Skeletal muscle satellite cell (primary cell): ENCODE data around the gene CFAP107.
"Not testable (repeated sequence)": the region's sequence is repeated elsewhere in the genome, so short reads cannot be mapped to it uniquely, and the experiment has no call there.

Source experiments
- H3K27me3 ChIP-seq: 2 replicates; pipeline ENCODE4 v1.7.0; 2013; ENCODE audit warnings: low read length; ENCODE audit not compliant: control insufficient read depth, insufficient read depth
- H3K36me3 ChIP-seq: 2 replicates; pipeline ENCODE4 v1.7.0; 2013; ENCODE audit warnings: mild to moderate bottlenecking, control low read depth, low read length; ENCODE audit not compliant: insufficient read depth
- H3K4me1 ChIP-seq: 2 replicates; pipeline ENCODE4 v1.7.0; 2013; ENCODE audit warnings: low read length; ENCODE audit not compliant: control insufficient read depth, insufficient read depth
- H3K4me2 ChIP-seq: 2 replicates; pipeline ENCODE4 v1.7.0; 2013; ENCODE audit warnings: mild to moderate bottlenecking, low read length
- H3K4me3 ChIP-seq: 2 replicates; pipeline ENCODE4 v1.7.0; 2013; ENCODE audit warnings: low read length
- H3K9ac ChIP-seq: 2 replicates; pipeline ENCODE4 v1.7.0; 2013; ENCODE audit warnings: mild to moderate bottlenecking, low read depth, low read length, moderate library complexity
- H3K9me3 ChIP-seq: replicated peaks from 2 replicates; pipeline ENCODE4 v1.7.0; 2013; ENCODE audit warnings: mild to moderate bottlenecking, control low read depth, low read length

CFAP107 gene

DNA sequence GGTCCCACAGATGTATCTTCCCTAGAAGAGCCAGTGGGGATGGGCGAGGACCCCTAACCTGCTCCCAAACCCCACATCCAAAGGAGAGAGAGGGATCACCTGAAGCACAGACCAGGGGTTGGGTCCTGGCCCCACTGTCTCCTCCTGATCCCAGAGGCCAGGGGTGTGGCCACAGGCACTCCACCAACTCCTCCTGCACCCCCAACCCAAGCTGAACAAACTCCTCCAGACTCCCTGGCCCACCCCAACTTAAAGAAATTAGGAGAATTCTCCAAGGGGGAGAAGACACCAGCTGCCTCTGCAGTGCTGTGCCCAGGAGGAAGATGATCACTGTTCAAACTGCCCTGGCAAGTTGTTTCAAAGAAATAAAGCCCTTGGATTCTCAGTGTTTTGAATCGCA, 23.0 kb downstream of the CFAP107 start:
- Histone ChIP-seq H3K9me3 (no peaks in the 10 kb centered on the region), H3K9ac (no peak overlapping the region), H3K4me2 (no peak overlapping the region), H3K4me1 (no peaks in the 10 kb centered on the region), H3K36me3 (no peaks in the 10 kb centered on the region), H3K4me3 (no peak overlapping the region), H3K27me3 (no peaks in the 10 kb centered on the region)

DNA sequence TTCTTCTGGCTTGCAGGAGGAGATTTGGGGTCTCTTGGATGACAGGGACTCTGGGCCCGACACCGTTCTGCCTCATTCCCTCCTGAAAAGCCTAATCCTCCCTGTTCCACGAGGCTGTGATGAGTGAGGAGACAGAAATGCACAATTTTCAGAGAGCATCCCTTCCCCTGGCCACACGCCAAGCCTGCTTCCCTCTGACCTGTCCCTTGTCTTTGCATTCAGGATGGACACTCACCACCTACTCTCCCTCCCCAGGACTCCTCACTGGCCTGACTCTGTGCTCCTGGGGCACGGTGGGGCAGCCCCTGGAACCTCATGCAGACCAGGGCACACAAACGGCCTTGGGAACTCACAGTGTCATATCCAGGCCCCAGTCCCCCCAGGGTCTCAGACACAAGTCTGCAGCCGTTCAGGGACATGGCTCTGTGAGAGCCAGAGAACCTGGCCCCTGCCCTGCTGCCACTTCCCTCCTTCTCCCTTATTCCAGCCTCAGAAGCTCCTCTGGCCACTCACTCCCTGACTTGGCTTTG, 24.0 kb downstream of the CFAP107 start:
- H3K4me2 ChIP-seq: no peak overlapping the region
- no peaks in the 10 kb centered on the region for H3K9me3 ChIP-seq
- no peak overlapping the region for H3K4me3 ChIP-seq
- H3K27me3 ChIP-seq: no peaks in the 10 kb centered on the region
- H3K9ac ChIP-seq: no peak overlapping the region
- H3K4me1 ChIP-seq: no peaks in the 10 kb centered on the region
- H3K36me3 ChIP-seq: no peaks in the 10 kb centered on the region

DNA sequence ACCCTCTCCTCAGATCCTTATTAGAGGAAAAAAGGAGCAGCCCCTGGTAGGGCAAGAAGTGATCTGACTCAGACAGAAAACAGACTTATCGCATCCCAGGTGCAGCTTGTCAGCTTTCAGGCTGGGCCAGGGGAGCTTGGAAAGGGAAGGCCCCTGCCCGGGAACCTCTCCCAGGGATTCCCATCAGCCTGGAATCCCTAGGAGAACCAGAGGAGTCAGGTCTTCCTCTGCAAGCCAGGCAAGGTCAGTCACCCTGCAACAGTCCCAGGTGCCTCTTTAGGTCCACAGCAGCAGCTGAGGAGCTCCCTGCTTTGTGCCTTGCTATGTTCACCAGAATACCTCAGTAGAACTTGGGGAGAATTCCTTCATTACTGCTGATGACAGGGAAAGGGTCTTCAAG, 24.6 kb downstream of the CFAP107 start:
- Histone ChIP-seq H3K27me3 (no peaks in the 10 kb centered on the region), H3K4me1 (no peaks in the 10 kb centered on the region), H3K4me3 (no peak overlapping the region), H3K36me3 (no peaks in the 10 kb centered on the region), H3K4me2 (no peak overlapping the region), H3K9me3 (peaks cover 3% of the 10 kb centered on the region), H3K9ac (no peak overlapping the region)

GRCh38 chr1:12771186-12771585, 25.2 kb downstream of the CFAP107 start:
- no peak overlapping the region for H3K9ac ChIP-seq
- H3K27me3 ChIP-seq: no peaks in the 10 kb centered on the region
- no peak overlapping the region for H3K4me2 ChIP-seq
- no peaks in the 10 kb centered on the region for H3K4me1 ChIP-seq
- H3K4me3 ChIP-seq: no peak overlapping the region
- no peaks in the 10 kb centered on the region for H3K36me3 ChIP-seq
- H3K9me3 ChIP-seq: peaks cover 3% of the 10 kb centered on the region

- H3K4me3 ChIP-seq: no peak overlapping the region
- no peaks in the 10 kb centered on the region for H3K36me3 ChIP-seq
- H3K4me2 ChIP-seq: no peak overlapping the region
- no peaks in the 10 kb centered on the region for H3K4me1 ChIP-seq
- no peaks in the 10 kb centered on the region for H3K27me3 ChIP-seq
- peaks cover 7% of the 10 kb centered on the region for H3K9me3 ChIP-seq
- no peak overlapping the region for H3K9ac ChIP-seq
Measured at GRCh38 chr1:12772520-12772919, 26.5 kb downstream of the CFAP107 start.

- Histone ChIP-seq H3K27me3 (no peaks in the 10 kb centered on the region), H3K9me3 (peaks cover 7% of the 10 kb centered on the region), H3K4me3 (no peak within 1 kb of the TSS), H3K36me3 (no peaks in the 10 kb centered on the region), H3K4me2 (no peak within 1 kb of the TSS), H3K9ac (no peak within 1 kb of the TSS), H3K4me1 (no peaks in the 10 kb centered on the region)
Measured at GRCh38 chr1:12773438-12773837, 27.4 kb downstream of the CFAP107 start, which contains the start of gene PRAMEF12. PRAMEF12 (plus strand) TSS chr1:12773738; CDS start chr1:12774868, 1,130 bp downstream.

DNA sequence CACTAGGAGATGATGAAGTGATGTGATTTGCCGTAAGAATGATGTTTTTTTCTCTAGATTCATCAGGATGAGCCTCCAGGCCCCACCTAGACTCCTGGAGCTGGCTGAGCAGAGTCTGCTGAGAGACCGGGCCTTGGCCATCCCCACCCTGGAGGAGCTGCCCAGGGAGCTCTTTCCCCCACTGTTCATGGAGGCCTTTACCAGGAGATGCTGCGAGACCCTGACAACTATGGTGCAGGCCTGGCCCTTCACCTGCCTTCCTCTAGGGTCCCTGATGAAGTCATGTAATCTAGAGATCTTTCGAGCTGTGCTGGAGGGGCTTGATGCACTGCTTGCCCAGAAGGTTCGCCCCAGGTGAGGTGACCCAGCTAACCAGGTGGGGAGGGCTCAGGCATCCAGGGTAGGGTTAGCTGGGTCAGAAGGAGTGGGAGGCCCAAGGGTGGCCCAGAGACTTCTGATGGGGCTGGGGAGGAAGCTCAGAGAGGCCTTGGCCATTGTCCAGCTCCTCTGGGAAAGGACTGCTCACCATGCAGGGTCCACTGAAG, 28.9 kb downstream of the CFAP107 start:
- no peaks in the 10 kb centered on the region for H3K27me3 ChIP-seq
- peaks cover 11% of the 10 kb centered on the region for H3K9me3 ChIP-seq
- no peaks in the 10 kb centered on the region for H3K36me3 ChIP-seq
- H3K9ac ChIP-seq: no peak overlapping the region
- no peaks in the 10 kb centered on the region for H3K4me1 ChIP-seq
- no peak overlapping the region for H3K4me3 ChIP-seq
- H3K4me2 ChIP-seq: no peak overlapping the region

DNA sequence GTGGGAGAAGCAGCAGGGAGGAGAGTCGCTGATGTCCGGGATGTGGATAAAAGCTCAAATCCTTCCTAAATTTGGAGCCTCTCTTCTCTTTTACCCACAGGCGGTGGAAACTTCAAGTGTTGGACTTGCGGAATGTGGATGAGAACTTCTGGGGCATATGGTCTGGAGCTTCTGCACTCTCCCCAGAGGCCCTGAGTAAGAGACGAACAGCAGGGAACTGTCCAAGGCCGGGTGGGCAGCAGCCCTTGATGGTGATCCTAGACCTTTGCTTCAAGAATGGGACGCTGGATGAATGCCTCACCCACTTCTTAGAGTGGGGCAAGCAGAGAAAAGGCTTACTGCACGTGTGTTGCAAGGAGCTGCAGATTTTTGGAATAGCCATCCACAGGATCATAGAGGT, 29.4 kb downstream of the CFAP107 start:
- H3K4me2 ChIP-seq: no peak overlapping the region
- peaks cover 11% of the 10 kb centered on the region for H3K9me3 ChIP-seq
- no peaks in the 10 kb centered on the region for H3K27me3 ChIP-seq
- H3K36me3 ChIP-seq: no peaks in the 10 kb centered on the region
- no peak overlapping the region for H3K9ac ChIP-seq
- no peaks in the 10 kb centered on the region for H3K4me1 ChIP-seq
- H3K4me3 ChIP-seq: no peak overlapping the region

DNA sequence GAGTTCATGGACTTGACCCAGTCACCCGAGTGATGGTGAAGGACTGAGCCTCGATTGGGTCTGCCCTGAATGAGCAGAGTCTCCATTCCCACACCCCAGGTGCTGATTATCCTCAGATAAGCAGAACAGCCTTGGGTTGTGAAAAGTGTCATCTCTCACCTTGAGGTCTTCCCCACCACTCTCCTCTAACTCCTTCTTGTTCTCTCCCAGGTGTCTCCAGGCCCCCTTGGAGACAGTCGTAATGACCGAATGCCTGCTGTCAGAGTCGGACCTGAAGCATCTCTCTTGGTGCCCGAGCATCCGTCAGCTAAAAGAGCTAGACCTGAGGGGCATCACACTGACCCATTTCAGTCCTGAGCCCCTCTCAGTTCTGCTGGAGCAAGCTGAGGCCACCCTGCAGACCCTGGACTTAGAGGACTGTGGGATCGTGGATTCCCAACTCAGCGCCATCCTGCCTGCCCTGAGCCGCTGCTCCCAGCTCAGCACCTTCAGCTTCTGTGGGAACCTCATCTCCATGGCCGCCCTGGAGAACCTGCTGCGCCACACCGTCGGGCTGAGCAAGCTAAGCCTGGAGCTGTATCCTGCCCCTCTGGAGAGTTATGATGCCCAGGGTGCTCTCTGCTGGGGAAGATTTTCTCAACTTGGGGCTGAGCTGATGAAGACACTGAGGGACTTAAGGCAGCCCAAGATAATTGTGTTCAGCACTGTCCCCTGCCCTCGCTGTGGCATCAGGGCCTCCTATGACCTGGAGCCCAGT, 31.0 kb downstream of the CFAP107 start:
- no peak overlapping the region for H3K4me2 ChIP-seq
- no peak overlapping the region for H3K4me3 ChIP-seq
- no peak overlapping the region for H3K9ac ChIP-seq
- peaks cover 11% of the 10 kb centered on the region for H3K9me3 ChIP-seq
- no peaks in the 10 kb centered on the region for H3K36me3 ChIP-seq
- no peaks in the 10 kb centered on the region for H3K4me1 ChIP-seq
- H3K27me3 ChIP-seq: no peaks in the 10 kb centered on the region

DNA sequence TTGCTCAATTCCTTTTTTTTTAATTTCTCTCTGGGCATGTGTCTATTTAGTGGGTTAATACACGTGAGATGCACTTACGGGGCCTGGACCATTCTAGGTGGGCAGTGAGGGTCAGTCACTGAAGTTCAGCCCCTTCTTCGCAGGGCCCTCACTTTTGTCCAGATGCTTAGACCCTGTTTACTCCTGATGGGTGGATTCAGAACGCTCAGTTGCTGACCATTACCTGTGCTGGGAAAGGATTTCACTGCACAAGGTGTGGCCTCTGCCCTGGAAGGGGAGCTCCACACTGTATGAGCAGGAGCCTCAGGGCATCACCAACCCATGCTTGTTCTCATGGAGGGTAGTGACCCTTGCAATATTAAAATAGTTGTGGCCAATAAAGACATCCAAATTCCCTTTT, 32.1 kb downstream of the CFAP107 start:
- H3K4me3 ChIP-seq: no peak overlapping the region
- peaks cover 11% of the 10 kb centered on the region for H3K9me3 ChIP-seq
- H3K27me3 ChIP-seq: no peaks in the 10 kb centered on the region
- no peak overlapping the region for H3K9ac ChIP-seq
- no peaks in the 10 kb centered on the region for H3K36me3 ChIP-seq
- no peak overlapping the region for H3K4me2 ChIP-seq
- H3K4me1 ChIP-seq: no peaks in the 10 kb centered on the region

GRCh38 chr1:12778907-12779306, 32.9 kb downstream of the CFAP107 start:
- Histone ChIP-seq H3K27me3 (no peaks in the 10 kb centered on the region), H3K4me2 (no peak overlapping the region)

GRCh38 chr1:12781488-12781887, 35.5 kb downstream of the CFAP107 start:
- not testable (repeated sequence) for H3K9me3 ChIP-seq, H3K4me3 ChIP-seq, H3K36me3 ChIP-seq, H3K9ac ChIP-seq, H3K4me2 ChIP-seq, H3K27me3 ChIP-seq, H3K4me1 ChIP-seq

More at GRCh38 chr1:12778907-12779306, 32.9 kb downstream of the CFAP107 start:
- Histone ChIP-seq H3K9ac (no peak overlapping the region), H3K4me3 (no peak overlapping the region), H3K9me3 (peaks cover 11% of the 10 kb centered on the region), H3K36me3 (no peaks in the 10 kb centered on the region), H3K4me1 (no peaks in the 10 kb centered on the region)
